ENCODE results near the gene PLEKHA6. TPM values are rescaled to one million over a fixed set of nuclear protein-coding genes. Genes with fewer than 3 reads are reported as not detected.

PLEKHA6 gene
- total and polyA plus RNA-seq, 2 experiments from 2014 or later = 2.8 to 6.2 TPM

- peak overlapping the region; percentile 16; the same call in 1 of the 2 replicates for H2AFZ ChIP-seq
- DNase-seq (ENCODE audit: low spot score) (peak; percentile 52), ATAC-seq (peak; percentile 56)
- H4K20me1 ChIP-seq (replicated peaks; ENCODE audit: insufficient read depth) = no peaks in the 10 kb centered on the region
- no peak overlapping the region for H3K4me3 Mint-ChIP-seq
- no peaks in the 10 kb centered on the region; the same call in 2 of the 3 replicates for H3K9me3 Mint-ChIP-seq
- H3K4me3 ChIP-seq = no peak overlapping the region
- no peaks in the 10 kb centered on the region for H3K36me3 Mint-ChIP-seq (ENCODE audit: low read depth)
- no peak for TF ChIP-seq STAT1 (IDR thresholded peaks at IDR 0.05; ENCODE audit: unreplicated experiment)
- TF ChIP-seq ETS1 (IDR thresholded peaks at IDR 0.05) = no peak
- TF ChIP-seq REST (IDR thresholded peaks at IDR 0.05; ENCODE audit: unreplicated experiment) = no peak
- TF ChIP-seq NANOG (IDR thresholded peaks at IDR 0.05; ENCODE audit: borderline replicate concordance) = peak; percentile 7; the same call in 1 of the 2 replicates
- H3K27ac Mint-ChIP-seq = no peak overlapping the region
- H3K36me3 ChIP-seq (ENCODE audit: insufficient read depth) = no peaks in the 10 kb centered on the region
- peaks cover 15% of the 10 kb centered on the region; the same call in 1 of the 2 replicates for H3K9me2 ChIP-seq (ENCODE audit: insufficient read depth)
- H3F3A ChIP-seq (replicated peaks; ENCODE audit: low read depth) = peaks cover 7% of the 10 kb centered on the region; the same call in 1 of the 2 replicates
- H3K27me3 ChIP-seq (ENCODE audit: insufficient read depth) = no peaks in the 10 kb centered on the region
- H3K4me1 Mint-ChIP-seq = peaks cover 48% of the 10 kb centered on the region
- H3K27me3 Mint-ChIP-seq (ENCODE audit: insufficient read depth, low read depth, poor library complexity) = peaks cover 10% of the 10 kb centered on the region
- H3K79me2 ChIP-seq (replicated peaks; ENCODE audit: insufficient read depth) = no peaks in the 10 kb centered on the region
- H3K27ac ChIP-seq (ENCODE audit: low read depth) = peak overlapping the region; percentile 95
- peak overlapping the region; percentile 70 for H3K4me2 ChIP-seq
- peaks cover 53% of the 10 kb centered on the region for H3K4me1 ChIP-seq (ENCODE audit: insufficient read depth)
Observed at GRCh38 chr1:204336421-204337035, 23.2 kb downstream of the PLEKHA6 start.

GRCh38 chr1:204335533-204335932, 24.2 kb downstream of the PLEKHA6 start:
- Histone ChIP-seq H3K36me3 (ENCODE audit: insufficient read depth) (no peaks in the 10 kb centered on the region), H2AFZ (no peak overlapping the region), H3K9me2 (ENCODE audit: insufficient read depth) (peaks cover 9% of the 10 kb centered on the region; the same call in 1 of the 2 replicates), H3K4me1 (ENCODE audit: insufficient read depth) (peaks cover 46% of the 10 kb centered on the region), H3K4me3 (no peak overlapping the region), H3F3A (replicated peaks; ENCODE audit: low read depth) (peaks cover 7% of the 10 kb centered on the region; the same call in 1 of the 2 replicates), H3K4me2 (peak overlapping the region; percentile 51; the same call in 1 of the 2 replicates), H3K79me2 (replicated peaks; ENCODE audit: insufficient read depth) (no peaks in the 10 kb centered on the region), H3K27me3 (ENCODE audit: insufficient read depth) (no peaks in the 10 kb centered on the region), H3K27ac (ENCODE audit: low read depth) (no peak overlapping the region), H4K20me1 (replicated peaks; ENCODE audit: insufficient read depth) (no peaks in the 10 kb centered on the region)
- H3K4me3 Mint-ChIP-seq = no peak overlapping the region
- peaks cover 6% of the 10 kb centered on the region for H3K27me3 Mint-ChIP-seq (ENCODE audit: insufficient read depth, low read depth, poor library complexity)
- no peak overlapping the region for H3K27ac Mint-ChIP-seq
- peaks cover 41% of the 10 kb centered on the region for H3K4me1 Mint-ChIP-seq
- no peak for DNase-seq (ENCODE audit: low spot score)
- H3K36me3 Mint-ChIP-seq (ENCODE audit: low read depth) = no peaks in the 10 kb centered on the region
- no peaks in the 10 kb centered on the region; the same call in 2 of the 3 replicates for H3K9me3 Mint-ChIP-seq
- ATAC-seq = no peak
- TF ChIP-seq EZH2 (IDR thresholded peaks at IDR 0.05; ENCODE audit: low read depth, unreplicated experiment) (no peak), CREB1 (CRISPR knock-in tag; IDR thresholded peaks at IDR 0.05; ENCODE audit: low read depth) (no peak), STAT1 (IDR thresholded peaks at IDR 0.05; ENCODE audit: unreplicated experiment) (no peak), ETS1 (IDR thresholded peaks at IDR 0.05) (no peak), ZNF462 (CRISPR knock-in tag; IDR thresholded peaks at IDR 0.05) (no peak), NANOG (IDR thresholded peaks at IDR 0.05; ENCODE audit: borderline replicate concordance) (no peak)

Measured in GM23338 (cell line).